ENCODE data around the gene HEXB.
A peak's percentile ranks its signal among the peaks of the same experiment; 100 is the strongest.

HEXB gene

DNA sequence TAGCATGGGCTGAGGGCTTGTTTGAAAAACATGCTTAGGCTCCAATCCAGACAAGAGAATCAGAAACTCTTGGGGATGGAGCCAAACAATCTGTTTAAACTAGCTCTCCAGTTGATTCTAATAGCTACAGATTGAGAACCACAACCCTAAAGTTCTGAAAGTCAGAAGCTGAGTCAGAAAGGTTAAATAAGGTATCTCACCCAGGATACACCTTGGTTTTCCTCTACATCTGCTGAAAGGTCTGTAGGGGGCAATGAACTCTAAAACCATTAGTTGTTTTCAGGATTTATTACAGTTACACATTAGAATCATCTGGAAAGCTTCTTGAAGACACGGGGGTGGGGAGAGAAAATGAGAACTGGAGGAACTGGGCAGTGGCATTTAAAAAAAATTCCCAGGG is 76.2 kb downstream of the HEXB start:
- no peak for DNase-seq

DNA sequence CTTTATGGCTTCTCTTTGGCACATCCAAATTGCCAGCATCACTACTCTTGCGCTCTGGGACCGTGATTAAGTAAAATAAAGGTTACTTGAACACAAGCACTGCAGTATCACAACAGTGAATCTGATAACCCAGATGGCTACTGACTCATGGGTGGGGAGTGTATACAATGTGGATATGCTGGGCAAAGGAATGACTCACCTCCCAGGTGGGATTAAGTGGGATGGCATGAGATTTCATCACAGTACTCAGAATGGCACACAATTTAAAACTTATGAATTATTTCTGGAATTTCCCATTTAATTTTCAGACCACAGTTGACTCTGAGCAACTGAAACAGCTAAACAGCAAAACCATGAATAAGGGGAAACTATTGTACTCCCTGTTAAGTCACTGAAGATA is 77.6 kb downstream of the HEXB start:
- no peak for DNase-seq

DNA sequence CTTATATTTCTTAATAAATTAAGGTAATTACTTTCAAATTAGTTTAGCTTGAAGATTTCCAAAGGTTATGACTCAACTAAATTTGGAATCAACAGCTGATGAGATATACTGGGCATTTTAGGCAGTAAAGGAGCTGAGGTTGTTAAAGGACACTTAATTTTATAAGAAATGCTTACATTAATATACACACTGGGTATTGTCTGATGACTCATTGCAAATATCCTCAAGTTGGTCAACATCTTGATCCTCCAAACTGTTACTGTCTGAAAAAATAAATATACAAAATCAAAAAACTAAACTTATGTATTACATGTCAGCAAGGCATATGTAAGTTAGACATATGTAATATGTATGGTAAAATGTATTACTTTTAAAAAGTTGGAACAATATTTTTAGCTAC is 78.5 kb downstream of the HEXB start:
- no peak for DNase-seq

DNA sequence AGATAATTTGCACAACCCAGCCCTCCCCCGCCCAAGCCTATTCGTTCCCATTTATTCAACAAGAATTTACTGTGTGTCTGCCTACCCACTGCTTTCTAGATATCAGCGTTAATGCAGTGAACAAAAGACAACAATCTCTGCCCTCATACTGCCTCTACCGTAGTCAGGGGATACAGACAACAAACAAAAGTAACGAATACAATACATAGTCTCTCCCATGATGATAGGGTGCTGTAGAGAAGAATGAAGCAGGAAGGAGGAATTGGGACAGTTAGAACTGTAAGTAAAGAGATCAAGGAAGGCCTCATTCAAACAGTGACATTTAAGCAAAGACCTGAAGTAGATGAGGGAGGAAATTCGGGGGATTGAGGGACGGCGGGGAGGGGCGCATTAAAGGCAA is 80.2 kb downstream of the HEXB start:
- no peak for DNase-seq

DNA sequence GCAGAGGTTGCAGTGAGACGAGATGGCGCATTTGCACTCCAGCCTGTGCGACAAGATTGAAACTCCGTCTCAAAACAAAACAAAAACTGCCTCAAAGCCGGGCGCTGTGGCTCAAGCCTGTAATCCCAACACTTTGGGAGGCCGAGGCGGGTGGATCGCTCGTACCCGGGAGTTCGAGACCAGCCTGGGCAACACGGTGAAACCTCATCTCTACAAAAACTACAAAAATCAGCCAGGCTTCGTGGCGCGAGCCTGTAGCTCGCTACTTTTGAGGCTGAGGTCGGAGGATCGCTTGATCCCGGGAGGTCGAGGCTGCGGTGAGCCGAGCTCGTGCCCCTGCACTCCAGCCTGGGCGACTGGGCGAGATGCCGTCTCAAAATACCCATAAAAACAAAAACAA is 80.9 kb downstream of the HEXB start:
- DNase-seq: no peak

DNA sequence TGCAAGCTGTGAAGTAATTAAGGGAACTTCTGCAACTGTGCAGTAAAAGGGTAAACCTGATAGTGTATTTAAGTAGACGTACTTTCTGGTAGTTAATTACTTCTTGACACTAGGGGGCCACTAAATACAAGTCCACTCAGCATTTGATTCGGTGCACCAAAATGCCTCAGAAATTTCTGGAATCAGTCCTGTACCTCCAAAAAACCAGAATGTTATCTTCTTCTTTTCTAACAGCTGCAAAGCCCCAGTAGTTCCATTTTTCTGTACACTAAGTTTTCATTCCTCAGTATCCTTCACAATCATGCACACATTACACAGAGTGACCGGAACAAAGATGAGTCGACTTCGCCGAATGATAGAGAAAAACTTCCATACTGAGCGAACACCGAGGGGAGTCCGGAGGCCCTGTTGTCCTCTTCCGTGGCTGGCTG is 81.4 kb downstream of the HEXB start:
- DNase-seq: peak in 1 of 2 donors; percentile 53

DNA sequence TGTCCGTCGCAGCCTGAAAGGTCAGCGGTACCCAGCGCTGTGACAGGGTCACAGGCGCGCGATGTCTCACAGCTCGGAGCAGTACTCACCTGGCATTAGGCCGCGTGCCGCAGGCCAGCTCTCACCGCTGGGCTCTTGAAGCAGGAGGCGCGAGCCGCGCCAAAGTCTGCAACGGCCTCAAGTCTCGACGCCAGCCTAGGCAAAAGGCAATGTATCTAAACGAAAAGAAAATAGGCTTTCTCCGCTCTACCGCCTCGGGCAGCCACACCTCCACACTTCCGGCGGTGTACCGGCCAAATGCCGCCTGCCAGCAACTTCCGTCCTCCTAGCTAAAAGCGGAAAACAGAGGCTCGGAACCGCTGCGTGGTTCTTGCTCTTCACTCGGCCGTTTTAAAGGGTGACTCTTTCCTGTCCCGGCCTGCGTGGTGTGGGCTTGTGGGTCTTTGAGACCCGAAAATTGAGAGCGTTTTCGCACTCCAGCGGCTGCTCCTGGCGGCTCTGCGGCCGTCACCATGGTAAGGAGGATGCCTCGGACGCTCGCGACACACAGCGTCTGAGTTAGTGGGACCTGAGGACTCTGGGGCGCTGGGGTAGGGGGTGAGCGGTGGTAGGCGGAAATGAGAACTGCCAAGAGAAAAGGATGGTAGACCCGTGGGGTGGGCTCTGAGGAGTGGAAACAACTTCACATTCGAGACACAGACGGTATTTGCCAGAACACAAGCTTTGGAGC is 82.0 kb downstream of the HEXB start, which contains the start of the genes GFM2 and NSA2:
Gene GFM2, minus strand, starts transcription at position 269 of the 730 bp plus-strand sequence. CDS start 3,375 bp downstream, outside the sequence.
Gene NSA2, plus strand, starts transcription at position 401 of the 730 bp plus-strand sequence. Its CDS starts 112 bp downstream, at position 513.
- DNase-seq: peak; percentile 90 to 94

DNA sequence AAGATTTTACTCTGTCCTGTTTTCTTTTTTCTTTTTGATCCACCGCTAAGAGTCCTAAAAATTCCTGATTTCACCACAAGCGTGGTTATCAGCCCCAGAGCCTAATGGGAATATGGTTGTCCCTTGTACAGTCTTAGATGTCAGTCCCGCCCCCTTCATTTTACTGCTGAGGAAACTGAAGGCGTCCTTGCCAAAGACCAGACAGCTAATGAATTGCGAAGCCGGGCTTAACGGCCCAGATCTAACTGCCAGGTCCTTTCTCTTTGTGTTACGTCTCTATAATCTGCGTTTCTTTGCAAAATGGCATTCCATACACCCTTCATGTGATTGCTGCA is 82.5 kb downstream of the HEXB start:
- DNase-seq: peak in 1 of 2 donors; percentile 31

Data from CD4-positive, alpha-beta T cell treated with Interferon alpha-2 for 1 hour (primary cell).